Measurements from ENCODE around the gene IL17RE. TPM values are rescaled to one million over a fixed set of nuclear protein-coding genes. Genes with fewer than 3 reads are reported as not detected.
"Not testable (repeated sequence)": the region's sequence is repeated elsewhere in the genome, so short reads cannot be mapped to it uniquely, and the experiment has no call there.

Gene IL17RE
- total RNA-seq, 4 donors from 2014 or later: 11.6 to 160 (median 109) TPM

DNA sequence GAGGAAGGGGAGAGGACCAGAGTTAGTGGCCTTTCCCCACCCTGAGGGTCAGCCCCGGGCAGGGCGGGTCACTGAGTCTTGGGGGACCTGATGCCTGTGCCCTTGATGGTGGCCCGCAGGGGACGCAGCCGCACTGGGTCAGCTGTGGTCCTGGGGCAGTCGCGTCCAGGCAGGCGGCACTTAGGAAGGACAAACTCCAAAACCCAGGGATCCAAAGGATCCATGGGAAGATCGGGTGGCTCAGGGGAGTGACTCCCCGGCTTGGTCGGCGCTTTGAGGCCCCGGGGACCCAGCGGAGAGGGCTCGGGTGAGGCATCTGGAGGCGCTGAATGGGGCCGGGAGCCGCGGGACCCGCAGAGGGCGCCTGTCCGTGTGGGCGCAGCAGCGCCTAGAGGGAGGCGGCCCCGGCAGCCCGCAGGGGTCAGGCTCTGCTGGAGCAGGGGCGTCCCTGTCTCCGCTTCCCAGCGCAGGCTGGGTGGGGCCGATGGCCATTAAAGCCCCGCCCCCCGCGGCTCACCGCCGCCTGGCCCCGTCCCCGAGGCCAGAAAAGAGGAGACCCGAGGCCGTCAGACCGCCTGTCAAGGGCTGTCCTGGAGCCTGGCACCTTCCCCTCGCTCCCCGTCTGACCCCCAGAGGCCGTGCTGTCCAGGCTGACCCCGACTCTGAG lies 40.1 kb upstream of the IL17RE start:
- Histone ChIP-seq H3K27ac (peak overlapping the region in 3 of 4 donors; percentile 20 to 53 (median 38)), H3K36me3 (no peaks in the 10 kb centered on the region), H3K4me1 (peaks cover 0 to 19% (median 0%) of the 10 kb centered on the region in 4 donors), H3K4me3 (peak overlapping the region; percentile 13 to 51 (median 30)), H3K27me3 (no peaks in the 10 kb centered on the region), H3K9me3 (no peaks in the 10 kb centered on the region)
- TF ChIP-seq POLR2A (IDR thresholded peaks at IDR 0.05): no peak
- TF ChIP-seq, protein P1, sequence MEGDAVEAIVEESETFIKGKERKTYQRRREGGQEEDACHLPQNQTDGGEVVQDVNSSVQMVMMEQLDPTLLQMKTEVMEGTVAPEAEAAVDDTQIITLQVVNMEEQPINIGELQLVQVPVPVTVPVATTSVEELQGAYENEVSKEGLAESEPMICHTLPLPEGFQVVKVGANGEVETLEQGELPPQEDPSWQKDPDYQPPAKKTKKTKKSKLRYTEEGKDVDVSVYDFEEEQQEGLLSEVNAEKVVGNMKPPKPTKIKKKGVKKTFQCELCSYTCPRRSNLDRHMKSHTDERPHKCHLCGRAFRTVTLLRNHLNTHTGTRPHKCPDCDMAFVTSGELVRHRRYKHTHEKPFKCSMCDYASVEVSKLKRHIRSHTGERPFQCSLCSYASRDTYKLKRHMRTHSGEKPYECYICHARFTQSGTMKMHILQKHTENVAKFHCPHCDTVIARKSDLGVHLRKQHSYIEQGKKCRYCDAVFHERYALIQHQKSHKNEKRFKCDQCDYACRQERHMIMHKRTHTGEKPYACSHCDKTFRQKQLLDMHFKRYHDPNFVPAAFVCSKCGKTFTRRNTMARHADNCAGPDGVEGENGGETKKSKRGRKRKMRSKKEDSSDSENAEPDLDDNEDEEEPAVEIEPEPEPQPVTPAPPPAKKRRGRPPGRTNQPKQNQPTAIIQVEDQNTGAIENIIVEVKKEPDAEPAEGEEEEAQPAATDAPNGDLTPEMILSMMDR (IDR thresholded peaks at IDR 0.05): peak in 4 of 6 experiments; percentile 32 to 58 (median 56)
- DNase-seq: peak in 2 of 3 donors; percentile 73 to 80

DNA sequence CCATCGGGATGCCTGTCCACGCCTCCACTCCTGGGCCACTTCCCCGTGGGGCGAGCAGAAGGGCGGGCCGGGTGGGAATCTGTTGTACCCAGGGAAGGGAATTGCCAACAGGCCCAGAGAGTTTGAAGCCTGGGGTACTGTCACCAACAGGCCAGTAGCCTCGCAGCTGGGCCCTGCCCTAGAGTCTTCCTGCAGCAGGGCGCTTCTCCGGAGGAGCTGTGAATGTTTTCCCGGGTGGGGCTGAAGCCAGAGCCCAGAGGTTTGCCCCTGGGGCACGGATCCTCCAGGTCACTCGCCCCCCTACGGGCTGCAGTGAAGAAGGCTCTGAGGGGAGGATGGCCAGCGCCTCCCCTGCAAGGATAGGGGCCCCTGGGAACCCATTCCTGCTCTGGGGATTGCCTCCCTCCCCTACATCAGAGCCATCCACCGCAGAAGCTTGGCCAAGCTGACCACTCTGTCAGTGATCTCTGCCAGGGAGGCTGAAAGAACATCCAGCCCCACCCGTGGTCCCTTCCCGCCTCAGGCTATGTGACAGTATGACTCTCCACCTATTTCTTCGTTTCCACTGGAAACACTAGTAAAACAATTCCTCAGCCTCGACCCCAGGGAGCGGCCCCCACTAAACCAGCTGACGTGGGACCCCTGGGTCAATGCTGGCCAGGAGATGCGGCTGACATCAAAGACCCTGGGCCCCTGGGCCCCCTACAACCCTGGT lies 39.4 kb upstream of the IL17RE start:
- Histone ChIP-seq H3K9me3 (no peaks in the 10 kb centered on the region), H3K4me3 (peak overlapping the region; percentile 13 to 51 (median 30)), H3K27ac (peak overlapping the region in 3 of 4 donors; percentile 20 to 53 (median 38)), H3K36me3 (no peaks in the 10 kb centered on the region), H3K27me3 (no peaks in the 10 kb centered on the region), H3K4me1 (peaks cover 0 to 19% (median 0%) of the 10 kb centered on the region in 4 donors)
- TF ChIP-seq, protein P1 (IDR thresholded peaks at IDR 0.05): no peak
- no peak for TF ChIP-seq POLR2A (IDR thresholded peaks at IDR 0.05)
- no peak for DNase-seq

DNA sequence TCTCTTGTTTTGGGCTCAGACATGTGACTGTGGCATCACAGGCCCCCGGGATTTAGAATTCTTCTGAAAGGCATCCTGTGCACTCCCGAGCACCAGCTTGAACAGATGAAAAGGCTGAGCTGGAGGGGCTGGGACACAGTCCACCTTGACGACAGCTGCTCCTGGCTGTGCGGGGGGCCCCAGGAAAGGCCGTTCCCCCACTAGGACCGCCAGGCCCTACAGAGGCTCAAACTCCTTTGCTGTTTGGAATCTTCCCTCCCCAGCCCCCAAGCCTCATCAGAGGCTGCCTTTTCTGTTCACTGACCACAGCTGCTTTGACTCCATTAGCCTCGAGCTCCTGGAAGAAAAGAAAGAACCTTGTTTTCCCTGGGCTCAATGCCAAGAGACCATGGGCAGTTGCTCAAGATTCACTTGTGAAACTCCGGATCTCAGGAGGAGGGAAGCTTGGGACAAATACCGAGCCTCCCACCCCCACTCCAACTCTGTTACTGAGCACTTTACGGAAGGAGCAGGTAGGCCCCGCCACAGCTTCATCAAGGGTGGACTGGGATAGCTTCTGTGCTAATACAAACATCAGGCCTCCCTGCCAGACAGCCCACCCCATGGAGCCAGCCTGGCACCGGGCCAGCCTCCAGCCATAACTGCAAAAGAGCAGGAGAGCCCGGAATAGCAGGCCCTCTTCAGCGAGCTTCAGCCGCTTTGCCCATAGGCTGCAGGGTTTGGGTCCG lies 38.3 kb upstream of the IL17RE start:
- H3K9me3 ChIP-seq: no peaks in the 10 kb centered on the region
- peak in 1 of 3 donors; percentile 69 for DNase-seq
- H3K36me3 ChIP-seq: no peaks in the 10 kb centered on the region
- H3K27me3 ChIP-seq: no peaks in the 10 kb centered on the region
- TF ChIP-seq, protein P1 (IDR thresholded peaks at IDR 0.05): no peak
- TF ChIP-seq POLR2A (IDR thresholded peaks at IDR 0.05): no peak
- H3K4me3 ChIP-seq: no peak overlapping the region
- peaks cover 0 to 19% (median 0%) of the 10 kb centered on the region in 4 donors for H3K4me1 ChIP-seq
- H3K27ac ChIP-seq: peak overlapping the region in 2 of 4 donors; percentile 65 to 67

DNA sequence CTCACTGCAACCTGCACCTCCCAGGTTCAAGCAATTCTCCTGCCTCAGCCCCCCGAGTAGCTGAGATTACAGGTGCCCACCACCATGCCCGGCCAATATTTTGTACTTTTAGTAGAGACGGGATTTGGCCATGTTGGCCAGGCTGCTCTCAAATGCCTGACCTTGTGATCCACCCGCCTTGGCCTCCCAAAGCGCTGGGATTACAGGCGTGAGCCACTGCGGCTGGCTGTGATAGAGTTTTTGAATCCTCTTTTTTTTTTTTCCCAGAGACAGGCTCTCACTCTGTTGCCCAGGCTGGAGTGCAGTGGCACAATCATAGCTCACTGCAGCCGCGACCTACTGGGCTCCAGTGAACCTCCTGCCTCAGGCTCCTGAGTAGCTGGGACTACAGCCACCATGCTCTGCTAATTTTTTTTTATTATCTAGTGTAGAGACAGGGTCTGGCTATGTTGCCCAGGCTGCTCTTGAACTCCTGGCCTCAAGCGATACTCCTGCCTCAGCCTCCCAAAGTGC lies 37.5 kb upstream of the IL17RE start:
- Histone ChIP-seq H3K4me1 (peaks cover 0 to 19% (median 0%) of the 10 kb centered on the region in 4 donors), H3K27ac (peak overlapping the region in 1 of 4 donors; percentile 67)
- not testable (repeated sequence) for H3K4me3 ChIP-seq, H3K27me3 ChIP-seq, DNase-seq, H3K36me3 ChIP-seq, H3K9me3 ChIP-seq

DNA sequence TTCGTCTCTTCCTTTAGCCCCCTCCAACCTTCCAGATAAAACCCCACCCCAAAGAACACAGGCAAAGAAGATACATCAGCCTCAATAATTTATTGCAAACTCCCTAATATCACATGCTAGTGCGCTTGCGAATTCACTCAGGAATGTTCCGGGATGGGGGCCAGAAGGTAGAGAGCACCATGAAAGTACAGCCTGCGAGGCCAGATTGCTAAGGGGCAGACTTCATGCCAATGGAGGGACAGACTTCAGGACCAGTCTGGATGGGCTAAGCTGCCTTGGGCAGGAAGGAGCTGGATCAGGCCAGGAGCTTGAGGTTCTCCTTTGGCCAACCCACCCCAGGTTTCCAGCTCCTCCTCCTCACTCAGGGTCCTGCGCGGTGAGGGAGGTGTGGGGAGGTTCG lies 36.0 kb upstream of the IL17RE start:
- H3K4me3 ChIP-seq: no peak overlapping the region

More for the DNA sequence above, 36.0 kb upstream of the IL17RE start:
- Histone ChIP-seq H3K4me1 (peaks cover 0 to 19% (median 0%) of the 10 kb centered on the region in 4 donors), H3K9me3 (no peaks in the 10 kb centered on the region), H3K27ac (peak overlapping the region in 1 of 4 donors; percentile 7), H3K36me3 (no peaks in the 10 kb centered on the region), H3K27me3 (no peaks in the 10 kb centered on the region)
- TF ChIP-seq, protein P1 (IDR thresholded peaks at IDR 0.05): no peak
- no peak for TF ChIP-seq POLR2A (IDR thresholded peaks at IDR 0.05)
- DNase-seq: no peak
